CD4-positive, alpha-beta T cell (primary cell): ENCODE measurements around the gene COL9A1. TPM values are rescaled to one million over a fixed set of nuclear protein-coding genes. Genes with fewer than 3 reads are reported as not detected.

ENCODE experiments used
- ATAC-seq: fragments of 200-7000 bp; cut with Tn5 transposase; one replicate; pipeline ENCODE4 v1.10.0; 2022; ENCODE audit warnings: mild to moderate bottlenecking; ENCODE audit not compliant: poor library complexity
- CTCF ChIA-PET: fragments of 350-600 bp; sonication (Branson Sonifier 250); formaldehyde crosslinking; loops from one replicate; lab custom pipeline; 2021; ENCODE audit warnings: antibody characterized with exemption, inconsistent platforms; lab: Charles Lee
- POLR2A ChIA-PET: fragments of 350-600 bp; sonication (Branson Sonifier 250); formaldehyde crosslinking; loops from one replicate; lab custom pipeline; 2021; ENCODE audit warnings: antibody characterized with exemption, inconsistent platforms; lab: Charles Lee
- DNase-seq, 14 experiments: peaks; one replicate each; pipeline ENCODE4 v3.0.0-alpha.2; 2013 to 2020; ENCODE audit warnings: mixed read lengths in 2 of 14
- H3K27ac ChIP-seq, 2 donors: one replicate each; pipeline versions ENCODE4 v1.5.1 to v1.7.0; 2013; ENCODE audit warnings: low read length in 2 of 2, low read depth in 1 of 2, mild to moderate bottlenecking in 1 of 2
- H3K27me3 ChIP-seq, 2 experiments: 1 replicate in 1 of 2; 2 replicates in 1 of 2; pipeline versions ENCODE4 v1.6.1 to v1.7.0; 2013; ENCODE audit warnings: low read length in 2 of 2, control low read depth in 1 of 2, mild to moderate bottlenecking in 1 of 2, moderate library complexity in 1 of 2; ENCODE audit not compliant: insufficient read depth in 2 of 2, control insufficient read depth in 1 of 2
- H3K36me3 ChIP-seq: one replicate; pipeline ENCODE4 v1.6.1; 2013; ENCODE audit warnings: low read length, control low read depth; ENCODE audit not compliant: insufficient read depth
- H3K4me1 ChIP-seq: one replicate; pipeline ENCODE4 v1.6.1; 2013; ENCODE audit warnings: low read length, control low read depth; ENCODE audit not compliant: insufficient read depth
- H3K4me3 ChIP-seq: one replicate; pipeline ENCODE4 v1.5.1; 2013; ENCODE audit warnings: mild to moderate bottlenecking, low read length, moderate library complexity
- H3K9me3 ChIP-seq, 2 experiments: 1 replicate in 1 of 2; 2 replicates in 1 of 2; pipeline versions ENCODE4 v1.6.1 to v1.7.0; 2013; ENCODE audit warnings: low read length in 2 of 2, mild to moderate bottlenecking in 2 of 2, control low read depth in 1 of 2, moderate library complexity in 1 of 2; ENCODE audit not compliant: control insufficient read depth in 1 of 2, insufficient read depth in 1 of 2
- H3K27ac Mint-ChIP-seq: one replicate; pipeline ENCODE4 v1.8.0; 2020; ENCODE audit warnings: mixed read lengths
- H3K27me3 Mint-ChIP-seq: one replicate; pipeline ENCODE4 v1.8.0; 2021; ENCODE audit warnings: mixed read lengths
- H3K36me3 Mint-ChIP-seq: one replicate; pipeline ENCODE4 v1.8.0; 2021; ENCODE audit warnings: low read depth, mixed read lengths
- H3K4me1 Mint-ChIP-seq: one replicate; pipeline ENCODE4 v1.8.0; 2021; ENCODE audit warnings: low read depth, mixed read lengths
- H3K4me3 Mint-ChIP-seq: one replicate; pipeline ENCODE4 v1.8.0; 2020; ENCODE audit warnings: mild to moderate bottlenecking, mixed read lengths
- H3K9me3 Mint-ChIP-seq: one replicate; pipeline ENCODE4 v1.8.0; 2020; ENCODE audit warnings: mixed read lengths
- intact Hi-C, 2 experiments: fragments of 100-400 bp; cut with DNase I in 1 of 2; cut with micrococcal nuclease in 1 of 2; formaldehyde crosslinking; loops; one replicate each; pipeline versions ENCODE4 v1.15.1 to v1.9.0; 2023 to 2025; cut with DNase I, micrococcal nuclease
- total RNA-seq, 174 experiments: library from RNA in 2 of 174; stranded (reverse) in 2 of 174; gene quantifications; one replicate each; pipeline ENCODE4 v1.2.3 and lab custom pipeline; 2021 to 2026
- TF ChIP-seq, protein P1 (sequence below): fragments of 200-600 bp; IDR thresholded peaks from one replicate; pipeline ENCODE4 v1.8.0; 2022; ENCODE audit warnings: antibody characterized with exemption, mild to moderate bottlenecking

COL9A1 gene
- total RNA-seq, 2 experiments from 2014 or later, result not detected

DNA sequence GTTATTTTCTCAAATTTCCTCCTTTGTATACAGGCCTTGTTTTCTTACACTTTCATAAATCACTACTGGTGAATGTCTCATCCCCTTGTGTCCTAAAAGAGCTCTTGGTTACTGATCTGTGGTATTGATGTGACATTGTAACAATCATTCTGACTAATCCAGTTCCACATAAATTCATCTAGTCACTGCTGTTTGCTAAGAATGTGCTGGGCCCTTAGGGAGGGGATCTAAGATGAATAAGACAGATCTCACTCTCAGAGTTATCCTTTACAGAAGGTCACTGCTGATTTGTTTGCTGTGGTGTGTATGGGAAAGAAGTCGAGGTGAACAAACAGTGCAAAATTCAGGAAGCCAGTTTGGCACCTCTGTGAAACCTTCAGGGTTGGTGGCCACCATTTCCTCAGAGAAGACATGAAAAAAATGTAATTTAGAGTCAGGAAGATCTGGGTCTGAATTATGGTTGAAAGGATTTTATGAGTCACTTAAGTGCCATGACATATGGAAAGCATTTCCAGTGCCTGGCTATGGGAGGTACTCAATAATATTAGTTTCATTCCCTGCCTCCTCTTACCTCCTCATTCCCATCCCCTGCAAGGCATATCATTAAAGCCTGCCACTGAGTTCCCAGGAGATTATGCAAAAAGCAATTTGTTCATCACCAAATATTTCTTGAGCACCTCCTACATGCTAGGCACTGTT, 121.8 kb downstream of the COL9A1 start:
- H3K4me1 ChIP-seq, result no peaks in the 10 kb centered on the region
- DNase-seq (no peak), ATAC-seq (no peak)
- Mint-ChIP-seq H3K4me1 (no peaks in the 10 kb centered on the region), H3K36me3 (no peaks in the 10 kb centered on the region), H3K9me3 (no peaks in the 10 kb centered on the region), H3K27me3 (no peaks in the 10 kb centered on the region), H3K27ac (no peak overlapping the region), H3K4me3 (no peak overlapping the region)
- TF ChIP-seq, protein P1, sequence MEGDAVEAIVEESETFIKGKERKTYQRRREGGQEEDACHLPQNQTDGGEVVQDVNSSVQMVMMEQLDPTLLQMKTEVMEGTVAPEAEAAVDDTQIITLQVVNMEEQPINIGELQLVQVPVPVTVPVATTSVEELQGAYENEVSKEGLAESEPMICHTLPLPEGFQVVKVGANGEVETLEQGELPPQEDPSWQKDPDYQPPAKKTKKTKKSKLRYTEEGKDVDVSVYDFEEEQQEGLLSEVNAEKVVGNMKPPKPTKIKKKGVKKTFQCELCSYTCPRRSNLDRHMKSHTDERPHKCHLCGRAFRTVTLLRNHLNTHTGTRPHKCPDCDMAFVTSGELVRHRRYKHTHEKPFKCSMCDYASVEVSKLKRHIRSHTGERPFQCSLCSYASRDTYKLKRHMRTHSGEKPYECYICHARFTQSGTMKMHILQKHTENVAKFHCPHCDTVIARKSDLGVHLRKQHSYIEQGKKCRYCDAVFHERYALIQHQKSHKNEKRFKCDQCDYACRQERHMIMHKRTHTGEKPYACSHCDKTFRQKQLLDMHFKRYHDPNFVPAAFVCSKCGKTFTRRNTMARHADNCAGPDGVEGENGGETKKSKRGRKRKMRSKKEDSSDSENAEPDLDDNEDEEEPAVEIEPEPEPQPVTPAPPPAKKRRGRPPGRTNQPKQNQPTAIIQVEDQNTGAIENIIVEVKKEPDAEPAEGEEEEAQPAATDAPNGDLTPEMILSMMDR, result no peak
- ChIA-PET CTCF (no interaction called here), POLR2A (no interaction called here)
- H3K27ac ChIP-seq, result no peak overlapping the region
- H3K36me3 ChIP-seq, result no peaks in the 10 kb centered on the region
- H3K4me3 ChIP-seq, result no peak overlapping the region
- intact Hi-C loops, result no loop called here
- H3K9me3 ChIP-seq, result no peaks in the 10 kb centered on the region
- no peaks in the 10 kb centered on the region for H3K27me3 ChIP-seq

- no peaks in the 10 kb centered on the region for H3K4me1 Mint-ChIP-seq
- H3K27ac Mint-ChIP-seq, result no peak overlapping the region
- TF ChIP-seq, protein P1, result no peak
- Histone ChIP-seq H3K4me3 (no peak overlapping the region), H3K36me3 (no peaks in the 10 kb centered on the region), H3K27me3 (no peaks in the 10 kb centered on the region), H3K4me1 (no peaks in the 10 kb centered on the region), H3K27ac (no peak overlapping the region), H3K9me3 (no peaks in the 10 kb centered on the region)
- ChIA-PET POLR2A (no interaction called here), CTCF (no interaction called here)
- H3K4me3 Mint-ChIP-seq, result no peak overlapping the region
- no peaks in the 10 kb centered on the region for H3K36me3 Mint-ChIP-seq
- H3K9me3 Mint-ChIP-seq, result no peaks in the 10 kb centered on the region
- no peaks in the 10 kb centered on the region for H3K27me3 Mint-ChIP-seq
- intact Hi-C loops, result no loop called here
- ATAC-seq, result no peak
- DNase-seq, result no peak
Measured at GRCh38 chr6:70180183-70180900, 122.5 kb downstream of the COL9A1 start.

DNA sequence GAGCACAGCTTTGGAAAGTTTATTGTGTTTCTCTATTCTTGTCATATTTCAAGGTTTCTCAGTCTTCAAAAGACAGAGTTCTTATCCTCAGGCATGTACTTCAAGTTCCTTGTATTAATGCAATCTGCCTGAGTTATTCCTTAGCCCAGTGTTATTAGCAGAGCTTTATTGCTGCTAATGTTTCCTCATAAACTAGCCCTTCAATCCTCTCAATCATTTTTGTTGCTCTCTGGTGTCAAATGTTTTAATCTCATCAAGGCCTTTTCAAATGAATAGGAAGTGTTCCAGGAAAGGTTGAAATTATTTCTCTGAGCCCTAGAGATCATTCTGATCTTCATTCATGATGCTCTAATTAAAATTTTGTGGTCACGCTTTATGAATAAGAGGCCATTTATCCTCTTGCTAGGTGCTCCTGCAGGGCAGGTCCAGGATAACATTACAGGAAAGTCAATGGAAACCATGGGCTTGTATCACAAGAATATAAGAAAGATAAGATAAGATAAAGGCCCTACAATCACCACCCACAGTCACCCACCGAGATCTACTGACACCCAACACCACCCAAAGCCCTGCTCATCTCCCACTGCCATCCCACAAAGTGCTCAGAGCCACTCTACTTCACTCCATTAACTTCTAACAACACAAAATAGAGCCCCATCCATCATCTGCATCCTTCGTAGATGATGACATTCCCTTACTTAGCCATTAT, 125.9 kb downstream of the COL9A1 start:
- H3K27ac Mint-ChIP-seq, result no peak overlapping the region
- no peak overlapping the region for H3K4me3 ChIP-seq
- peaks cover 0 to 4% of the 10 kb centered on the region in 2 experiments for H3K9me3 ChIP-seq
- H3K4me3 Mint-ChIP-seq, result no peak overlapping the region
- ChIA-PET POLR2A (no interaction called here), CTCF (no interaction called here)
- ATAC-seq (no peak), DNase-seq (no peak)
- no peaks in the 10 kb centered on the region for H3K9me3 Mint-ChIP-seq
- intact Hi-C loops, result no loop called here
- no peak overlapping the region for H3K27ac ChIP-seq
- no peaks in the 10 kb centered on the region for H3K27me3 Mint-ChIP-seq
- H3K27me3 ChIP-seq, result no peaks in the 10 kb centered on the region
- no peaks in the 10 kb centered on the region for H3K36me3 ChIP-seq
- no peaks in the 10 kb centered on the region for H3K4me1 Mint-ChIP-seq
- H3K4me1 ChIP-seq, result no peaks in the 10 kb centered on the region
- TF ChIP-seq, protein P1, result no peak
- H3K36me3 Mint-ChIP-seq, result no peaks in the 10 kb centered on the region
